Activated CD4-positive, alpha-beta T cell treated with anti-CD3 and anti-CD28 coated beads, Interleukin-2, amount 10 ng/mL, durations not matched to agents 7 days and 5 days (primary cell): ENCODE data around the gene SENP1. TPM values are rescaled to one million over a fixed set of nuclear protein-coding genes. Genes with fewer than 3 reads are reported as not detected.
"Not testable (repeated sequence)": the region's sequence is repeated elsewhere in the genome, so short reads cannot be mapped to it uniquely, and the experiment has no call there.

Source experiments
- CTCF ChIA-PET: fragments of 350-600 bp; sonication (Branson Sonifier 250); formaldehyde crosslinking; loops from one replicate; lab custom pipeline; 2021; ENCODE audit warnings: antibody characterized with exemption; lab: Charles Lee
- POLR2A ChIA-PET: fragments of 350-600 bp; sonication (Branson Sonifier 250); formaldehyde crosslinking; loops from one replicate; lab custom pipeline; 2021; ENCODE audit warnings: antibody characterized with exemption; lab: Charles Lee
- DNase-seq: peaks from one replicate; pipeline ENCODE4 v3.0.0-alpha.2; 2020
- H3K27ac Mint-ChIP-seq: one replicate; pipeline ENCODE4 v1.8.0; 2021; ENCODE audit warnings: mild to moderate bottlenecking, moderate library complexity, mixed read lengths
- H3K27me3 Mint-ChIP-seq: one replicate; pipeline ENCODE4 v1.8.0; 2021; ENCODE audit warnings: mixed read lengths
- H3K36me3 Mint-ChIP-seq: one replicate; pipeline ENCODE4 v1.8.0; 2021; ENCODE audit warnings: low read depth, mixed read lengths
- H3K4me1 Mint-ChIP-seq: one replicate; pipeline ENCODE4 v1.8.0; 2021; ENCODE audit warnings: mixed read lengths
- H3K4me3 Mint-ChIP-seq: one replicate; pipeline ENCODE4 v1.8.0; 2021; ENCODE audit warnings: mild to moderate bottlenecking, moderate library complexity, mixed read lengths
- H3K9me3 Mint-ChIP-seq: one replicate; pipeline ENCODE4 v1.8.0; 2021; ENCODE audit warnings: mixed read lengths
- total RNA-seq, 2 experiments: library from RNA; stranded (reverse); gene quantifications; one replicate each; pipeline ENCODE4 v1.2.3, GENCODE V29; 2021

The SENP1 gene
- total RNA-seq, 2 experiments from 2014 or later: 37.2 to 48.0 TPM

DNA sequence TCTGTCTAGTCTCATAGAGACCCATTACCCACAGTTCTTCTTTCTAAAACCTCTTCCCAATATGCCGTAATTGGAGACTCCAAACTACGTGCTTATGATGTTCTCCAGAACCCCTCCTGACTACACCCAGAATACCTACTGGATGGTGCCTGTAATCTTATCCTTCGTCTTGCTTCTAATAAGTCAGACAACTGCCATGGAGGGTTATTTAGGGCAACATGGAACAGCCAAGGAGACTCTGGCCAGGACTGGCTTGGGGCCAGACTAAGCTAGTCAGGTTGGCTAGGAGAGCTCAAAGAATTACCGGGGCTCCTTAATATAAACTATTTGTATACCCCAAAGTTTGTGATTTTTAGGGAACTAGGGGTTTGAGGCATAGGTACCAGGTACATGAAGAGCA, 20.1 kb upstream of the SENP1 start:
- Mint-ChIP-seq H3K27ac (no peak overlapping the region), H3K27me3 (no peaks in the 10 kb centered on the region), H3K4me3 (no peak overlapping the region), H3K9me3 (no peaks in the 10 kb centered on the region), H3K4me1 (peaks cover 1% of the 10 kb centered on the region), H3K36me3 (peaks cover 14% of the 10 kb centered on the region)
- no peak for DNase-seq
- ChIA-PET POLR2A (no interaction called here), CTCF (interaction anchor here (0.8 to 1.6 kb wide), 3 partner anchors 12 to 32 kb away, joined by 3 to 4 read pairs (median 3); partner anchors contain the start of gene ASB8)

DNA sequence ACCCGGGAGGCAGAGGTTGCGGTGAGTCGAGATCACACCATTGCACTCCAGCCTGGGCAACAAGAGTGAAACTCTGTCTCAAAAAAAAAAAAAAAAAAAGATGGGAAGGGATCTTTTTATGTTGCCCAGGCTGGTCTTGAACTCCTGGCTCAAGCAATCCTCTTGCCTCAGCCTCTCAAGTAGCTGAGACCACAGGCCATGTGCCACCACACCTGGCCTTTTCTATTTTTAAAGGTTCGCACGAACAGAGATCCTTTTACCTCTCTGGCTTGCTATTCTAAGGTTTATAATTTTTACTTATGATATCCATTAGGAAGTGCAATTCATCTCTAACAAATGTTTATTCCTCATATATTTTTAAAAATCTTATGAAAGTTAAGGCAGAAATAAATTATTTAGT, 19.7 kb upstream of the SENP1 start:
- CTCF ChIA-PET: interaction anchor here (1.2 to 1.6 kb wide), 3 partner anchors 16 to 32 kb away, joined by 3 to 4 read pairs (median 3); partner anchors contain the start of gene ASB8
- H3K4me1 Mint-ChIP-seq, H3K9me3 Mint-ChIP-seq, POLR2A ChIA-PET, H3K27ac Mint-ChIP-seq, DNase-seq, H3K4me3 Mint-ChIP-seq, H3K27me3 Mint-ChIP-seq: not testable (repeated sequence)
- H3K36me3 Mint-ChIP-seq: peaks cover 14% of the 10 kb centered on the region

DNA sequence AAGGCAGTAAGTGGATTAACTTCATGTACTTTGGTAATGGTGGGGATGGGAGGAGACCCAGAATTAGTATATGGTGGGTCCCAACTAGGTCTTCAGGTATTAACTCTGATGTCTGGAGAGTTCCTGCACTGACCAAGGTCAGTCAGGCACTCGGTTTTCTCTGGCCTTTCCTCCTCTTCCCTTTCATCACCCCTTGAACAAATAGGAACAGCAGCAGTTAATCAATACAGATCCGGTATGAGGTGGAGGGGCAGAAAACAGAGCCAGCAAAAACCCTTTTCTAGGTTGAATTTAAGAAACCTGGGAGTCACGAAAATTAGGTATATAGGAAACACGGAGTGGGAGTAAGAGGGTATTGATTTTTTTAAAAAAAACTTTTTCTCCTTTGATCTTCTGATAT, 17.3 kb upstream of the SENP1 start:
- Mint-ChIP-seq H3K27me3 (no peaks in the 10 kb centered on the region), H3K27ac (no peak overlapping the region), H3K4me3 (no peak overlapping the region), H3K36me3 (peaks cover 12% of the 10 kb centered on the region), H3K9me3 (no peaks in the 10 kb centered on the region), H3K4me1 (peaks cover 24% of the 10 kb centered on the region)
- CTCF ChIA-PET: no interaction called here
- no peak for DNase-seq
- POLR2A ChIA-PET: no interaction called here

DNA sequence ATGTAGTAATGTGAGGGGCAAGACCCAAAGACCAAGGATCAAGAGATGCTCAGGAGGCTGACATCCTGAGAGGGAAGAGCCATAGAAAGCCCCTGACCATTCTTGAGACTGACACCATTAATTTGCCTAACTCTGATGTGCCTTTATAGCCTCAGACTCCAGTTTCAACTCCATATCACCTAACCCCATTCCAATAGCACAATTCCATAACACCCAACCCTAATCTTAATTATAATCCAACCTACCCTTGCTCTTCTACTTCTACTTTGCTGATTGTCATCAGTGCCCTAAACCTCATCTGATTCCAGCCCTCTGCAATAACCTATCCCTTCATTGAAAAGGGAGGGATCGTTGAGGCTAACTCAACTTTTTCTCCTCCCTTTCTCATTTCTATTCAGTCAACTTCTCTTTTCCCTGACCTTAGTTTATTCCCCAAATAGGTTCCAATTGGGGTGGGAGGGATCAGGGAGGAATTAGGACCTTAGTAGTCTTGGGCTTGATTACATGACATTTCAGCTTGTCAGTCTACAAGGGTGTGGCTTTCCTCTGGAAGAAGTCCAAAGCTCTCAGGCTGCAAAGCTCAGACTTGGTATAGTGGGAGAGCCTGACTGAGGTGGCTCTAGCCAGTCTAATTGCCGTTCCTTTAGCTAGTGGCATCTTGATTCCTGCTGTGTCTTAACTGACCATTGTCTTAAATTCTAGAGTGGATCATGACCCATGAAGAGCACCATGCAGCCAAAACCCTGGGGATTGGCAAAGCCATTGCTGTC, 16.4 kb upstream of the SENP1 start:
- no peaks in the 10 kb centered on the region for H3K9me3 Mint-ChIP-seq
- H3K4me1 Mint-ChIP-seq: peaks cover 24% of the 10 kb centered on the region
- no peak overlapping the region for H3K27ac Mint-ChIP-seq
- peaks cover 5% of the 10 kb centered on the region for H3K27me3 Mint-ChIP-seq
- POLR2A ChIA-PET: no interaction called here
- CTCF ChIA-PET: no interaction called here
- DNase-seq: no peak
- H3K36me3 Mint-ChIP-seq: peaks cover 10% of the 10 kb centered on the region
- no peak overlapping the region for H3K4me3 Mint-ChIP-seq

DNA sequence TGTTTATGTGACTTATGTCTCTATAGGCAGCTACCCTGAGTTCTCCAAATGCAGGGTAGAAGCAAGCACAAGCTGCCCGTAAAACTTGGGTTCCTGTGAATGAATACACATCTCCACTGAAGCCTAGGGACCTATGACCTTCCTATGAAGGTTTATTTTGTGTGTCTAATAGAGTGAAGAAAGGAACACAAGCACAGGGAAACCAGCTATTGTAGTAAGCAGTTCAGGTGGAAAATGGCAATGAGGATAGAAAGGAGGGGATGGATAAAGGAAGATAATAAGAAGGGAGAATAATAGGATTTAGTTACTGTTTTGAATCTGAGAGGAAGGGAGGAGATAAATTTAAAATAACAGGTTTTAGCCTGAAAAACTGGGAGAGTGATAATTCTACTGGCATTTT, 15.6 kb upstream of the SENP1 start:
- peaks cover 24% of the 10 kb centered on the region for H3K4me1 Mint-ChIP-seq
- DNase-seq: no peak
- no peaks in the 10 kb centered on the region for H3K9me3 Mint-ChIP-seq
- CTCF ChIA-PET: interaction anchor here (0.9 kb wide), 1 partner anchor 8 kb away, joined by 3 read pairs; no protein-coding TSS in a partner anchor
- H3K4me3 Mint-ChIP-seq: no peak overlapping the region
- peaks cover 5% of the 10 kb centered on the region for H3K36me3 Mint-ChIP-seq
- peaks cover 9% of the 10 kb centered on the region for H3K27me3 Mint-ChIP-seq
- no peak overlapping the region for H3K27ac Mint-ChIP-seq
- POLR2A ChIA-PET: no interaction called here

DNA sequence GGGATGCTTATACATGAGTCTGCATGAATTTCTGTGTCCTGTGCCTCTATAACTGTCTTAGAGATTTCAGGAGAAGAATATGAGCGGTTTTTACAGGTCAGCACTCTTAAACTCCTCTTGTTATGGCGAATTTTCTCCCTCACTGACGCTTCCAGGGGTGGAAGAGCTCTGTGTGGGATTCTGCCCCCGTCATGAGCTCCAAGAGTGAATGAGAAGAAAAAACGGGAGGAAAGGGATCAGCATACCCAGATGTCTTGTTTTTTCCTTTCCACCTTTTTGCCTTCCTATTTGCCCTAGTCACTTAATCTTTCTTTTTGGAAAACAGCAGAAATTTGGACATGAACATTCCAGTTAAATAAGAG, 13.9 kb upstream of the SENP1 start:
- Mint-ChIP-seq H3K27ac (peak overlapping the region; percentile 47), H3K36me3 (no peaks in the 10 kb centered on the region), H3K9me3 (no peaks in the 10 kb centered on the region), H3K4me3 (peak overlapping the region; percentile 99), H3K27me3 (peaks cover 14% of the 10 kb centered on the region), H3K4me1 (peaks cover 24% of the 10 kb centered on the region)
- CTCF ChIA-PET: interaction anchor here (1.2 to 2.2 kb wide), 3 partner anchors 9 to 18 kb away, joined by 3 to 7 read pairs (median 3); no protein-coding TSS in a partner anchor
- POLR2A ChIA-PET: no interaction called here
- DNase-seq: no peak

DNA sequence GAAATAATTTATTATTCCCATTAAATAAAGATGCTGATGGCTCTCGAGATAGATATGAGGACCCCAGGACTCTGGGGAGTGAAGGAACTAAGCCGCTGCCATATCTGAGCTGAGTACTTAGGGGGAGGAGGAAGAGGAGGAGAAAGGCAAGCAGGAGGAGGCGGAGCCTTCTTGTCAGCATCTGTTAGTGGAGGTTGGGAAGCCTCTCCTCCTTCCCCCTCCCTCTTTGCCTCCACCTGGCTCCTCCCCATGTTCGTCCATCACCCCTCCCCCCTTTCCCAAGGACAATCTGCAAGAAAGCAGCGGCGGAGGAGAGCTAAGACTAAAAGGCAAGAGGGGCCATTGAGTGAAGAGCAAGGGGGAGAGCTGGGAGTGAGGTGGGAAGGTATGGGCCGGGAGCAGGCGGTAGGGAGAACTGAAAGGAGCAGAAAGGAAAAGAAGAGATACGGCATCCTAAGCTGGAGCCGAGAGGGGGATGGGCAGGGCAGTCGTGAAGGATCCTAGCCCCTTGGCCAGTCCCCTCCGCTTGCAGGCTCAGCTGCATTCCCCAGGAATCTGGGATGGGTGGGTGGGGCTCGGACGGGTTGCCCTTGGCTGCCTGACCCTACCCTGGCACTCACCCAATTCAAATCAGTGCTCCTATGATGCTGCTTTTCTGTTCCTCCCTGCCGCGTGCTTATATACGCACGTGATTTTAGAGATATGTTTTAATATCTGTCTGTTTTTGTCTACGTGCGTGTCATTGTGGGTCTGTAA, 13.4 kb upstream of the SENP1 start, which contains the start of gene PFKM:
Gene PFKM (plus strand): TSS at position 287 of the 756 bp plus-strand sequence. CDS start 3,411 bp downstream, outside the sequence.
- Mint-ChIP-seq H3K4me3 (peak within 1 kb of the TSS; percentile 99), H3K4me1 (peaks cover 24% of the 10 kb centered on the region), H3K9me3 (no peaks in the 10 kb centered on the region), H3K27me3 (peaks cover 18% of the 10 kb centered on the region), H3K27ac (peak within 1 kb of the TSS; percentile 89), H3K36me3 (no peaks in the 10 kb centered on the region)
- CTCF ChIA-PET: interaction anchor here (0.6 to 2.2 kb wide), 6 partner anchors 8 to 50 kb away, joined by 3 to 7 read pairs (median 3); partner anchors contain the start of gene SENP1
- POLR2A ChIA-PET: no interaction called here
- peak; percentile 85 for DNase-seq

DNA sequence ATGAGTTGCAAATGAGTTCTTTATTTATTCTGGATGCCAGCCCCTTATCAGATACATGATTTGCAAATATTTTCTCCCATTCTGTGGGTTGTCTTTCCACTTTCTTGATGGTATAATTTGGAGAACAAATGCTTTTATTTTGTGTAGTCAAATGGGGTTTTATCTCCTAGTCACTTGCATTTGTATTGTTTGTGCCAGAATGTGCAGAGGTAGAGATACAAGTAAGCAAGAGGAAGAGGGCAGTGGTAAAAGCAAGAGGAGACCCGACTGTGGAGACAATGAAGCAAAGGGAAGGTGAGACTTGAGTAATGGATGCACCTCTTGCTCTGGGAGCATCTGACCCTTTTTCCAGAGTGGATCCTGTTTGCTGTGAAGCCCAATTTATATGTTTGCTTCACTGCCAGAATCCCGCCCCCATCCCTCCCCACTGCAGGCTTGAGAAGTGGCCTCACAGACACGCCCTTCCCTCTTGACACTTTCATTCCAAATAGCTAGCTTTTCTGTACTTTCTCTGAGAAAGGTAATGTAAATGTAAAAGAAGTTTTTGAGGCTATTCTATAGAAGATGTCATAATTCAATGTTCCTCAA, 12.5 kb upstream of the SENP1 start:
- DNase-seq: no peak
- Mint-ChIP-seq H3K36me3 (no peaks in the 10 kb centered on the region), H3K27ac (no peak overlapping the region), H3K4me3 (peak overlapping the region; percentile 99), H3K9me3 (no peaks in the 10 kb centered on the region), H3K4me1 (peaks cover 24% of the 10 kb centered on the region), H3K27me3 (peaks cover 20% of the 10 kb centered on the region)
- CTCF ChIA-PET: interaction anchor here (1.0 kb wide), 1 partner anchor 26 kb away, joined by 3 read pairs; no protein-coding TSS in a partner anchor
- POLR2A ChIA-PET: no interaction called here

DNA sequence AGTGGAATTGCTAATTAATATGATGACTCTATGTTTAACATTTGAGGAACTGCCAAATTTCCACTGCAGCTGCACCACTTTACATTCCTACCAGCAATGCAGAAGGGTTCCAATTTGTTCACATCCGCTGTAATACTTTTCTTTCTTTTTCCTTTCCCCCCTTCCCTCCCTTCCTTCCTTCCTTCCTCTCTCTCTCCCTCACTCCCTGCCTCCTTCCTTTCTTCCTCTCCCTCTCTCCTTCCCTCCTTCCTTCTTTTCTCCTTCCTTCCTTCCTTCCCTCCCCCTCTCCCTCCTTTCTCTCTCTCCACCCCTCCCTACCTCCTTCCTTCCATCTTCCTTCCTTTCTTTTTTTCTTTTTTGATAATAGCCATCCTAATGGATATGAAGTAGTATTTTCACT, 10.1 kb upstream of the SENP1 start:
- Mint-ChIP-seq H3K36me3 (no peaks in the 10 kb centered on the region), H3K27ac (no peak overlapping the region), H3K4me3 (no peak overlapping the region), H3K27me3 (peaks cover 20% of the 10 kb centered on the region), H3K4me1 (peaks cover 22% of the 10 kb centered on the region), H3K9me3 (no peaks in the 10 kb centered on the region)
- CTCF ChIA-PET: no interaction called here
- POLR2A ChIA-PET: no interaction called here
- DNase-seq: no peak

DNA sequence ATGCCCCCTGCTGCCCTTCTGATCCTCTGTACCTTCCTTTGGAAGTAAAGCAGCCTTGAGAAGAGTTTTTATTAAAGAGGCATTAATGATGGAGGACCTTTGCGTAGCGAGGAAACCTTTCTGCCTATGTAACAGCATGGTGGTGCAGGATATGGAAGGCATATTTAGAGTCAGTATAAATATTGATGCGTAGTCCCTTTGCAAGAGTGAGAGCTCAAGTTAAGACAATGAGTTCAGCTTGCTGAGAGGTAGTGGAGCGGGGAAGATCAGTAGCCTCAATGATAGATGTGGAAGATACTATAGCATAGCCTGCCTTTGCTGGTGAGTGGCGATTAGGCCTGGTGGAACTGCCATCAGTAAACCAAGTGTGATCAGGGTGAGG, 5.4 kb upstream of the SENP1 start:
- H3K9me3 Mint-ChIP-seq, H3K36me3 Mint-ChIP-seq, DNase-seq, POLR2A ChIA-PET, H3K27ac Mint-ChIP-seq, H3K4me3 Mint-ChIP-seq: not testable (repeated sequence)
- H3K4me1 Mint-ChIP-seq: peaks cover 27% of the 10 kb centered on the region
- CTCF ChIA-PET: interaction anchor here (1.5 kb wide), 1 partner anchor 9 kb away, joined by 7 read pairs; the partner anchor contains the start of gene PFKM
- peaks cover 13% of the 10 kb centered on the region for H3K27me3 Mint-ChIP-seq

DNA sequence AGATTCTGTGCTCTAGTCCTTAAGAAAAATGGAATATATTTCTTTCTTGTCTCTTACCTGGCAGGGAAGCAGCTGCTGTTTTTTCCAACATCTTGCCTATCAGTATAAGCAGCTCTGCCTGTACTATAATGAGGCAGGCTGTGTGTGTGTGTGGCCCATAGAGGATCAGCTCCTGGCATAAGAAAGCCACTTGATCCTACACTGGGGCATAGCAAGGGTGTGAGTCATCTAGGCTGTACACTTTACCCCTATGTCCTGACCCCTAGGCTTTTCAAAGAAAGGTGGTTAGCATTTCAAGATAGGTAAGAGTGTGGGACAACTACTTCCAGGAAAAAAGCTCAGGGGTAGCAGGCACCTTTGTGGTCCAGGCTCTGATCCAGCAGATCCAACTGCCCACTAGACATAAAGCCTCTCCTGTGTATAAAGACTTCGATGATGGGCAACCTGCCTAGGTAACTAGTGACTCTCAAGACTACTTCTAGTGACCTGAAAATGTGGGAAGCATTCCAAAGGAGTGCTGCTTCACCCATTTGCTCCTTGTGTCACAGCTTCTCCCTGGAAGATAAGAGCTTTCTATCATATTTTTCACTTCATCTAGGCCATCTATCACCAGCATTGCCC, 4.9 kb upstream of the SENP1 start:
- ChIA-PET CTCF (interaction anchor here (1.5 kb wide), 1 partner anchor 9 kb away, joined by 7 read pairs; the partner anchor contains the start of gene PFKM), POLR2A (no interaction called here)
- no peak for DNase-seq
- H3K4me1 Mint-ChIP-seq: peaks cover 28% of the 10 kb centered on the region
- no peak overlapping the region for H3K4me3 Mint-ChIP-seq
- H3K36me3 Mint-ChIP-seq: peaks cover 2% of the 10 kb centered on the region
- peaks cover 13% of the 10 kb centered on the region for H3K27me3 Mint-ChIP-seq
- no peak overlapping the region for H3K27ac Mint-ChIP-seq
- no peaks in the 10 kb centered on the region for H3K9me3 Mint-ChIP-seq

DNA sequence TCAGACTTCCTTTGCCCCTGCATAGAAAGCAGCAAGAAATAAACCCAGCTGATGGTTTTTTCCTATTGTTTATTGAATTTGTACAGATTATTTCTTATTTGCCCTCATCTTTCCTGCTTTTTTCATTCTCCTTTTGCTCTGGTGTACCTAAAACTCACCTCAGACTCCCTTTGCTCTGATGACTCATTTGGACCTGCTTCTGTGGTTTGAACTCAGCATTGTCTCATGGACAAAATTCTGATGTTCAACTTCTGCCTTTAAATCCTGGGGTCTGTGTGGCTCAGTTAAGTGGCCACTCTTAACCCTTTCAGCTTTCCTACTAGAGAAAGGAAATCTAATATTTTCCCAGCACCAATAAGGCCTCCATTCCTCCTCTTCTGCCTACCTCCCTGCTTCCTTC, 3.5 kb upstream of the SENP1 start:
- Mint-ChIP-seq H3K4me3 (no peak overlapping the region), H3K27ac (no peak overlapping the region), H3K4me1 (peaks cover 32% of the 10 kb centered on the region), H3K27me3 (peaks cover 5% of the 10 kb centered on the region), H3K36me3 (peaks cover 4% of the 10 kb centered on the region), H3K9me3 (no peaks in the 10 kb centered on the region)
- ChIA-PET POLR2A (no interaction called here), CTCF (interaction anchor here (0.8 kb wide), 1 partner anchor 89 kb away, joined by 3 read pairs; no protein-coding TSS in a partner anchor)
- no peak for DNase-seq
